SK-N-SH treated with all-trans-retinoic acid at 6 μM for 48 hours (cell line): Measurements from ENCODE around the gene POLR3K.
A peak's percentile ranks its signal among the peaks of the same experiment; 100 is the strongest.

ENCODE experiments used
- ATAC-seq: fragments of 200-7000 bp; cut with Tn5 transposase; 3 replicates; pipeline ENCODE4 v1.9.1; 2020; ENCODE audit warnings: mild to moderate bottlenecking, moderate library complexity
- ARNTL ChIP-seq: fragments of 450-650 bp; formaldehyde crosslinking; IDR thresholded peaks from 2 replicates; pipeline ENCODE4 v1.5.0; 2020; ENCODE audit warnings: low read depth, mild to moderate bottlenecking, moderate library complexity, borderline replicate concordance
- BACH2 ChIP-seq: fragments of 250-450 bp; sonication (Bioruptor Pico); IDR thresholded peaks from 2 replicates; pipeline ENCODE4 v1.9.0; 2021; ENCODE audit warnings: mild to moderate bottlenecking, borderline replicate concordance
- CREB5 ChIP-seq: fragments of 250-450 bp; sonication (Bioruptor Pico); IDR thresholded peaks from 2 replicates; pipeline ENCODE4 v1.5.1; 2020; ENCODE audit warnings: low read depth, mild to moderate bottlenecking, moderate library complexity
- CSDC2 ChIP-seq: fragments of 250-450 bp; sonication (Bioruptor Pico); IDR thresholded peaks from 2 replicates; pipeline ENCODE4 v1.5.0; 2020; ENCODE audit warnings: mild to moderate bottlenecking, moderate library complexity
- CSRNP3 ChIP-seq: fragments of 250-450 bp; sonication (Bioruptor Pico); IDR thresholded peaks from 2 replicates; pipeline ENCODE4 v1.5.1; 2021; ENCODE audit warnings: mild to moderate bottlenecking, moderate library complexity
- ESRRG ChIP-seq: fragments of 250-450 bp; sonication (Bioruptor Pico); IDR thresholded peaks from 2 replicates; pipeline ENCODE4 v1.6.1; 2021; ENCODE audit warnings: mild to moderate bottlenecking
- GLIS3 ChIP-seq: fragments of 250-450 bp; sonication (Bioruptor Pico); IDR thresholded peaks from 2 replicates; pipeline ENCODE4 v1.5.0; 2020; ENCODE audit warnings: mild to moderate bottlenecking, moderate library complexity
- ISL1 ChIP-seq: fragments of 250-450 bp; sonication (Bioruptor Pico); IDR thresholded peaks from 2 replicates; pipeline ENCODE4 v2.1.2; 2022; ENCODE audit warnings: mild to moderate bottlenecking, moderate library complexity
- OSR1 ChIP-seq: fragments of 250-450 bp; sonication (Bioruptor Pico); IDR thresholded peaks from 2 replicates; pipeline ENCODE4 v1.8.0; 2022; ENCODE audit warnings: moderate library complexity, mild to moderate bottlenecking, inconsistent platforms
- PATZ1 ChIP-seq: fragments of 250-450 bp; sonication (Bioruptor Pico); IDR thresholded peaks from 2 replicates; pipeline ENCODE4 v1.8.0; 2020; ENCODE audit warnings: mild to moderate bottlenecking, moderate library complexity, borderline replicate concordance
- POU6F1 ChIP-seq: fragments of 250-450 bp; sonication (Bioruptor Pico); IDR thresholded peaks from 2 replicates; pipeline ENCODE4 v1.8.0; 2021; ENCODE audit warnings: low read depth, mild to moderate bottlenecking, moderate library complexity, borderline replicate concordance
- PPARA ChIP-seq: fragments of 250-450 bp; sonication (Bioruptor Pico); IDR thresholded peaks from 2 replicates; pipeline ENCODE4 v1.5.0; 2020; ENCODE audit warnings: mild to moderate bottlenecking, borderline replicate concordance
- RARB ChIP-seq: fragments of 250-450 bp; sonication (Bioruptor Pico); IDR thresholded peaks from 2 replicates; pipeline ENCODE4 v1.8.0; 2021; ENCODE audit warnings: mild to moderate bottlenecking, moderate library complexity
- SNAI2 ChIP-seq: fragments of 250-450 bp; sonication (Bioruptor Pico); IDR thresholded peaks from 2 replicates; pipeline ENCODE4 v1.5.0; 2020; ENCODE audit warnings: mild to moderate bottlenecking, moderate library complexity
- TCF4 ChIP-seq: fragments of 250-450 bp; sonication (Bioruptor Pico); IDR thresholded peaks from 2 replicates; pipeline ENCODE4 v1.8.0; 2021; ENCODE audit warnings: mild to moderate bottlenecking, moderate library complexity, borderline replicate concordance
- TOX ChIP-seq: fragments of 250-450 bp; sonication (Bioruptor Pico); IDR thresholded peaks from 2 replicates; pipeline ENCODE4 v1.8.0; 2021; ENCODE audit warnings: mild to moderate bottlenecking, moderate library complexity, borderline replicate concordance
- TSHZ2 ChIP-seq: fragments of 250-450 bp; sonication (Bioruptor Pico); IDR thresholded peaks from 2 replicates; pipeline ENCODE4 v1.5.0; 2020; ENCODE audit warnings: mild to moderate bottlenecking, moderate library complexity
- ZC3H10 ChIP-seq: fragments of 250-450 bp; sonication (Bioruptor Pico); IDR thresholded peaks from 2 replicates; pipeline ENCODE4 v1.5.1; 2021; ENCODE audit warnings: mild to moderate bottlenecking, moderate library complexity
- ZFP3 ChIP-seq: fragments of 250-450 bp; sonication (Bioruptor Pico); IDR thresholded peaks from 2 replicates; pipeline ENCODE4 v1.5.0; 2020; ENCODE audit warnings: mild to moderate bottlenecking, moderate library complexity
- ZFP30 ChIP-seq: fragments of 450-650 bp; formaldehyde crosslinking; IDR thresholded peaks from 2 replicates; pipeline ENCODE4 v1.5.0; 2022; ENCODE audit warnings: mild to moderate bottlenecking, moderate library complexity
- ZNF70 ChIP-seq: fragments of 450-650 bp; formaldehyde crosslinking; IDR thresholded peaks from 2 replicates; pipeline ENCODE4 v1.5.0; 2020; ENCODE audit warnings: mild to moderate bottlenecking, moderate library complexity
- ZNF8 ChIP-seq: fragments of 450-650 bp; formaldehyde crosslinking; IDR thresholded peaks from 2 replicates; pipeline ENCODE4 v1.5.0; 2020; ENCODE audit warnings: mild to moderate bottlenecking, moderate library complexity

POLR3K gene

DNA sequence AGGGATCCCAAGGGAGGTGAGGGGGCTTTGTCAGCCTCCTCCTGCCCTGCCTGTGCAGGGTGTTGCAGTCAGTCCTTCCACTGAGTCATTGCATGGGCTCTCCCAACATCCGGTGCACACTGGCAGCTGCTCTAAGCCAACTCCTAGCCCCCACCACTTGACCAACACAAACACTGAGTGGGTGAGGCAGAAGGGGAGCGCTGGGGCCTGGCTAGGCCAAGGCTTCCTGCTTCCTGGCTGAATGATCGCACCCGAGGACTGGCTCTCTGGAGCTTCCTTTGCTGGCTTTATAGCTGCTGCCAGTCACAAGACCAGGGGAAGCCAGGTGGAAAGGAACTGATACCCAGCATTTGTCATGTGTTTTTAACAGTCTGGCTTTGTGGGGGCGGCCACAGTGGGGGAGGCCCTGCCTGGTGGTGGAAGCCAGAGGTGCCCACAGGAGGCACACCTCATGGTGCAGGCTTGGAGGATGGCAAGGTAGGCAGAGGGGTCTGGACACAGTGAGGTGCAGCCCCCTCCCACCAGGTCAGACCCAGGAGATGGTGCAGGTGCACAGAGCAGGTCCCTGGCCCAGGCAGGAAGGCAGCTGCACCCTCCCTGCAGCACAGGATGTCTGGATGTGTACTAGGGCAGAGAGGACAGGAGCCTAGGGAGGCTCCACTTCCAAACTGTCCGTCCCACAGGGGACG lies 31.5 kb upstream of the POLR3K start:
- peak; percentile 84 for ATAC-seq
- TF ChIP-seq PATZ1 = no peak
- no peak for TF ChIP-seq RARB
- TF ChIP-seq BACH2 (CRISPR knock-in tag) = no peak
- no peak for TF ChIP-seq CSDC2 (CRISPR knock-in tag)
- TF ChIP-seq TSHZ2 (CRISPR knock-in tag) = no peak
- TF ChIP-seq PPARA (CRISPR knock-in tag) = no peak
- no peak for TF ChIP-seq ZFP30 (CRISPR knock-in tag)
- no peak for TF ChIP-seq SNAI2 (CRISPR knock-in tag)
- TF ChIP-seq ZC3H10 (CRISPR knock-in tag) = no peak
- TF ChIP-seq ARNTL (CRISPR knock-in tag) = no peak
- TF ChIP-seq ZFP3 (CRISPR knock-in tag) = no peak
- TF ChIP-seq TCF4 = no peak
- TF ChIP-seq OSR1 (CRISPR knock-in tag) = no peak
- no peak for TF ChIP-seq POU6F1 (CRISPR knock-in tag)
- TF ChIP-seq ESRRG (CRISPR knock-in tag) = no peak
- no peak for TF ChIP-seq CSRNP3 (CRISPR knock-in tag)
- TF ChIP-seq ZNF70 (CRISPR knock-in tag) = no peak
- no peak for TF ChIP-seq CREB5 (CRISPR knock-in tag)
- TF ChIP-seq ISL1 (CRISPR knock-in tag) = no peak
- no peak for TF ChIP-seq GLIS3

DNA sequence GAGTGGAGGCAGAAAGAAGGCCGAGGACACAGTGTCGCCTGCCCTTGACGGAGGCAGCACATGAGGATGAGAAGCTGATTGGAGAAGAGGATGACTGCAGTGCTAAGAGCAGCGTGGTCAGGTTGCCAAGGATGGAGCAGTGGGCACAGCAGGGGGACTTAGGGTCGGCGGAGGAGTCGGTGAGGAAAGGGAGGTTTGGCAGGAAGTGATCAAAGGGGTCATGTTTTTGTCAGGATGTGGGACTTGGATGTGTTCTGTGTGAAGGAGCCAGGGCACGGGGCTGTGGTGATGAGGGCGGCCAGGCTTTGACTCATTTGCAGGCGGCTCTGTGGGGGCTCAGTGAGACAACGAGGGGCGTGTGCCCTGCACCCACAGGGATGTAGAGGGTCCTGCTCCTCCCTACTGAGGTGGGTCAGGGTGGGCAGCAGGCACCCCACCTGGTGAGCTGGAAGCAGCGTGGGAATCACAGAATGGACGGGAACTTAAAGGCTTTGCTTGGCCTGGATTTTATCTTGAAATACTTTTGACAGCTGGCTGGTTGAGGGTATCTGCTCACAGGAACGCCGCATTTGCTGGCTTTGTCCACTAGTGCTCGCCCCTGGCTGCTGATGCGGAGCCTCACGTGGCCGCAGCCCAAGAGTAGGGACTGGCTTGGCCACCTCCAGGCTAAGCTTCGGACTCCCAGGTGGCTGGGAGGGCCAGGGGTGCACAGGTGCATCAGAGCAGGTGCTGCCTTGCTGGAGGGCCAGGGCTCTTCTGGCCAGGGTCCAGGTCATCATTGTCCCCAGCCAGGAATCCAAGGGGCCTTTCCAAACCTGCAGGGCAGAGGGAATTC lies 30.6 kb upstream of the POLR3K start:
- peak; percentile 48 for ATAC-seq
- TF ChIP-seq CSRNP3 (CRISPR knock-in tag) (no peak), SNAI2 (CRISPR knock-in tag) (no peak), ZNF70 (CRISPR knock-in tag) (no peak), TOX (CRISPR knock-in tag) (no peak), CSDC2 (CRISPR knock-in tag) (no peak), TCF4 (no peak), TSHZ2 (CRISPR knock-in tag) (no peak), ZNF8 (CRISPR knock-in tag) (no peak), ZC3H10 (CRISPR knock-in tag) (no peak), GLIS3 (no peak), ZFP3 (CRISPR knock-in tag) (no peak), OSR1 (CRISPR knock-in tag) (no peak), ISL1 (CRISPR knock-in tag) (no peak), CREB5 (CRISPR knock-in tag) (no peak), ARNTL (CRISPR knock-in tag) (no peak)
